ENCODE measurements around the gene CCDC127. TPM values are rescaled to one million over a fixed set of nuclear protein-coding genes. Genes with fewer than 3 reads are reported as not detected.

The CCDC127 gene
- total and polyA plus RNA-seq, 5 donors from 2014 or later: 3.2 to 5.7 (median 4.0) TPM

DNA sequence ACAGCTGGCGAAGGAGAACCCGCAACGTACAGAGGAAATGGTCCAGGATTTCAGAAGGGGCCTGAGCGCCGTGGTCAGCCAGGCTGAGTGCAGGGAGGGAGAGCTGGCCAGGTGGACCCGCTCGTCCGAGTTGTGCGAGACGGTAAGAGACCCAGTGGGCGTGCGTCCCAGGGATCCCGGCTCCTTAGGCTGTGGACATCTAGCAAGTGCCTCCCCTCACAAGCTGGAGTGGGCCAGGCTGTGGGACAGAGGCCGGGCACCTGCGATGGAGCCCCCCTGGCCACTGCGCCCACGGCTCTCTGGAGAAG is 56.2 kb downstream of the CCDC127 start:
- Histone ChIP-seq H3K27me3 (ENCODE audit: control insufficient read depth, insufficient read depth, low read length) (no peaks in the 10 kb centered on the region), H3K9me3 (ENCODE audit: control insufficient read depth in 2 of 2, low read length in 2 of 2) (no peaks in the 10 kb centered on the region), H3K4me1 (ENCODE audit: control insufficient read depth, insufficient read depth, low read length, poor library complexity, severe bottlenecking) (no peaks in the 10 kb centered on the region), H3K36me3 (ENCODE audit: control insufficient read depth, insufficient read depth, low read length) (no peaks in the 10 kb centered on the region), H3K27ac (ENCODE audit: insufficient read depth, low read length, poor library complexity, severe bottlenecking) (no peak overlapping the region), H3K4me3 (ENCODE audit: low read depth, low read length) (no peak overlapping the region)
- no peak for ATAC-seq (ENCODE audit: low read depth in 2 of 2)
- Mint-ChIP-seq H3K27me3 (peaks cover 9% of the 10 kb centered on the region), H3K4me3 (no peak overlapping the region), H3K9me3 (peaks cover 0 to 3% (median 0%) of the 10 kb centered on the region in 7 donors), H3K4me1 (no peaks in the 10 kb centered on the region), H3K27ac (no peak overlapping the region), H3K36me3 (no peaks in the 10 kb centered on the region)
- no peak for DNase-seq

DNA sequence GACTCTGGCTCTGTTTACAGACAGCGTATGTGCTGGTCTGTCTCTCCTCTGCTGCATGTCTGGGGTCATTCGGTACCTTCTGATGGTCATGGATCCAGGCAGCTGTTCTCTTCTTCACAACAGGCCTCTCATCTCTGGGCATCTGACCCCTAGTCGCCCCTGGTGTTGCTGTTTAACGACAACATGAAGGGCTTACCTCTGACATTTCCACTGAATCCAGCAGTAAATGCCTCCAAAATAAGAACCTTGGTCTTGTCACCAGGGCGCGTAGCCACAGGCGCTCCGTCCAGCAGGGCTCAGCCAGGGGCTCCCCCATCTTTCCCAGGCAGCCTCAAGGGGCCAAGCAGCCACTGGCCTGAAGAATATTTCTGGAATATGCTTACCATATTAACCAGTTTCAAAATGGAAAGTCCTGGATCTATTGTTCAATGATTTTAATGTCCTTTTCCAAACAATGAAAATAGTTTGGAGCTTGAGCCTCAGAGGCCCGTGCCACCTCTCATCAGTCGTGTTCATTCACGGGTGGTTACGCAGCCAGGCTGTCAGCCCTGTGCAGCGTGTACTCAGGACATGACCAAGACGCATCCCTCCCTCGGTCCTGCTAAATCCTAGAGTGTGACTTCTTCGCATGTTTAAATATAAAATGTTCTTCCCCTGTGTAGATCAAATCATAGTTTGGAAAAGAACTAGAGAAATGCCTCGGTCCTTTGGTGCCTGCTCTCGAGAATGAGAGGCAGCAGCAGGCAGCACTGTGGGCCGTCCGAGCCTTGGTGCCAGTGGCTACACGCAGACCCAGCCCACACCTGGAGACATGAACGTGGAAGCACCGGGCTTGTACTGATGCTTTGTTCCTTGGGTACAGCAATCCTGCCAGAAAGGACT is 56.8 kb downstream of the CCDC127 start:
- Histone ChIP-seq H3K9me3 (ENCODE audit: control insufficient read depth in 2 of 2, low read length in 2 of 2) (no peaks in the 10 kb centered on the region), H3K36me3 (ENCODE audit: control insufficient read depth, insufficient read depth, low read length) (no peaks in the 10 kb centered on the region), H3K27ac (ENCODE audit: insufficient read depth, low read length, poor library complexity, severe bottlenecking) (no peak overlapping the region), H3K4me1 (ENCODE audit: control insufficient read depth, insufficient read depth, low read length, poor library complexity, severe bottlenecking) (no peaks in the 10 kb centered on the region), H3K4me3 (ENCODE audit: low read depth, low read length) (no peak overlapping the region), H3K27me3 (ENCODE audit: control insufficient read depth, insufficient read depth, low read length) (no peaks in the 10 kb centered on the region)
- ATAC-seq (ENCODE audit: low read depth in 2 of 2): no peak
- Mint-ChIP-seq H3K36me3 (no peaks in the 10 kb centered on the region), H3K27ac (no peak overlapping the region), H3K4me1 (no peaks in the 10 kb centered on the region), H3K4me3 (no peak overlapping the region), H3K9me3 (peaks cover 0 to 3% (median 0%) of the 10 kb centered on the region in 7 donors), H3K27me3 (peaks cover 9% of the 10 kb centered on the region)
- no peak for DNase-seq

DNA sequence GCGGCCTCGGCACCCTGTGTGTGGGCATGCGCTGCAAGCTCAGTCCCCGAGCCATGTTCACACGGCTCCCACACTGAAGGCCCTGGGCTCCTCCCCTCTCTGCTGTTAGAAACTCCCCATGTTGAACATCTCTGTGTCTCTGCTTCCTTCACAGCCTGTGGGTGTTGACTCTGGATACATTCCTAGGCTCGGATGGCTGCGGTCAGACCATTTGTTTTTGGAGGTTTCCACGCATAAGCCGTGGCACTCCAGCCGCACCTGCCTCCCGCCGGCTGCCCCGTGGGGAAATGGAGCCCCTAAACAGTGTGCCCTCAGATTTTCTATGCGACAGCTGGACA is 57.8 kb downstream of the CCDC127 start:
- Mint-ChIP-seq H3K4me1 (no peaks in the 10 kb centered on the region), H3K27ac (no peak overlapping the region), H3K4me3 (no peak overlapping the region), H3K36me3 (no peaks in the 10 kb centered on the region), H3K9me3 (peaks cover 0 to 3% (median 0%) of the 10 kb centered on the region in 7 donors), H3K27me3 (peaks cover 9% of the 10 kb centered on the region)
- Histone ChIP-seq H3K9me3 (ENCODE audit: control insufficient read depth in 2 of 2, low read length in 2 of 2) (no peaks in the 10 kb centered on the region), H3K4me3 (ENCODE audit: low read depth, low read length) (no peak overlapping the region), H3K4me1 (ENCODE audit: control insufficient read depth, insufficient read depth, low read length, poor library complexity, severe bottlenecking) (no peaks in the 10 kb centered on the region), H3K27me3 (ENCODE audit: control insufficient read depth, insufficient read depth, low read length) (no peaks in the 10 kb centered on the region), H3K36me3 (ENCODE audit: control insufficient read depth, insufficient read depth, low read length) (no peaks in the 10 kb centered on the region), H3K27ac (ENCODE audit: insufficient read depth, low read length, poor library complexity, severe bottlenecking) (no peak overlapping the region)
- no peak for DNase-seq
- ATAC-seq (ENCODE audit: low read depth in 2 of 2): no peak

DNA sequence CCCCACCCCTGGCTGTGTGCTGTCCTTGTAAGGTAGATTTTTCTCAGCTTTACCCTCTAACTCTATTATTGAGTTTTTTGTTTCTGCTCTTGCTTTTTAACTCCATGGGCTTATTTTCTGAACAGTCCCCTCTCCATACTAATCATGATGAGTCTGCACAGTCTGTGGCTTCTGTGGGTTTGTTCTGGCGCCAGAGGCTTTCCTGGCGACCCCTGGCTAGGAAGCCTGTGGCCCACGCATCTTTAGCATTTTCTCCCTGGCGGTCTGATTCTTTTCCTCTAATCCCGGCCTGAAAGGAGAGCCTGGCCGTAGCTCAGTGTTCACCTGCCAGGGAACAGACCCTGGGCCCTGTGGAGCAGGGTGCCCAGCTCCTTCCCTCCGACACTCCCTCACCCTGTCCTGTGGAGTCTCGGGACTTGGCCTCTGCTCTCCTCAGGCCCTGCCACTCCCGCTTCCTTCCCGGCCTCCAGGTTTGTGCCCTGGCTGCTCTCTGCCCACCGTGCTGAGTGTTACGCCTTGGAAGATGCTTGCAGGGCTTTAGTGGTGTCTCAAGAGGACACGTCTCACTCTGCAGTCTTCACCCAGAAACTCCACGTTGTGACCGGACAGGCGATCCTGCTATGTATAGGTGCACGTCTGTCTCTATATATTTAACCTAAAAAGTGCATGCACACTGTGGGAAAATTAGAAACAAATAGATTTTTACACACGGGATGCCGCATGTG is 58.3 kb downstream of the CCDC127 start:
- Histone ChIP-seq H3K9me3 (ENCODE audit: control insufficient read depth in 2 of 2, low read length in 2 of 2) (no peaks in the 10 kb centered on the region), H3K4me1 (ENCODE audit: control insufficient read depth, insufficient read depth, low read length, poor library complexity, severe bottlenecking) (no peaks in the 10 kb centered on the region), H3K4me3 (ENCODE audit: low read depth, low read length) (no peak overlapping the region), H3K36me3 (ENCODE audit: control insufficient read depth, insufficient read depth, low read length) (no peaks in the 10 kb centered on the region), H3K27me3 (ENCODE audit: control insufficient read depth, insufficient read depth, low read length) (no peaks in the 10 kb centered on the region), H3K27ac (ENCODE audit: insufficient read depth, low read length, poor library complexity, severe bottlenecking) (no peak overlapping the region)
- H3K4me1 Mint-ChIP-seq: no peaks in the 10 kb centered on the region
- ATAC-seq (ENCODE audit: low read depth in 2 of 2) (no peak), DNase-seq (no peak)
- H3K9me3 Mint-ChIP-seq: peaks cover 0 to 3% (median 0%) of the 10 kb centered on the region in 7 donors
- no peaks in the 10 kb centered on the region for H3K36me3 Mint-ChIP-seq
- H3K27me3 Mint-ChIP-seq: peaks cover 9% of the 10 kb centered on the region
- no peak overlapping the region for H3K4me3 Mint-ChIP-seq
- no peak overlapping the region for H3K27ac Mint-ChIP-seq

DNA sequence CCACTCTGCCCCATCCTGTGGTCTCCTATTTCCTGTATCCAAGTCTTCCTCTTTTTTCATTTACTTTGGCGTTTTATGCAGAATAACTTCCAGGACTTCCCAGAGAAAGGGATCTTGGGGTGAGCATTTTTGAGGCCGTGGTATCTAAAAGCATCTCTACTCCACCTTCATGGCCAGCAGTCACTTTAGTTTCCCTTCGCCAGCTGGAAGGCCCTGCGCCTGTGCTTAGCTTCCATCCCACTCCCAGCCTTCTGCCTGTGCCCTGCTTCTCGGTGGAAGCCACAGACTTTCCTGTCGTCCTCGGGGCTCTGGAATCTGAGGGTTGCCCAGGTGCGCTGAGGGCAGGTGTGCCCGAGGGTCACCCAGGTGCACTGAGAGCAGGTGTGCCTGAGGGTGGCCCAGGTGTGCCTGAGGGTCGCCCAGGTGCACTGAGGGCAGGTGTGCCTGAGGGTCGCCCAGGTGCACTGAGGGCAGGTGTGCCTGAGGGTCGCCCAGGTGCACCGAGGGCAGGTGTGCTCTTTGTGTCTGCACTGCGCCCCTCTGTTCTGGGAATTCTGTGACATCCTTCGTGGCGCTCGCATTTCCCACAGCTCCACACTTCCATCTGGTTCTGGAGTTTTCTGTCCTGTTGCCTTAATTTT is 59.0 kb downstream of the CCDC127 start:
- H3K4me1 Mint-ChIP-seq: no peaks in the 10 kb centered on the region
- no peaks in the 10 kb centered on the region for H3K36me3 Mint-ChIP-seq
- H3K4me3 ChIP-seq (ENCODE audit: low read depth, low read length): no peak overlapping the region
- H3K27ac Mint-ChIP-seq: no peak overlapping the region
- no peak for DNase-seq
- no peak for ATAC-seq (ENCODE audit: low read depth in 2 of 2)
- peaks cover 9% of the 10 kb centered on the region for H3K27me3 Mint-ChIP-seq
- peaks cover 0 to under 1% (median 0%) of the 10 kb centered on the region in 7 donors for H3K9me3 Mint-ChIP-seq
- no peaks in the 10 kb centered on the region for H3K9me3 ChIP-seq (ENCODE audit: control insufficient read depth in 2 of 2, low read length in 2 of 2)
- no peak overlapping the region for H3K27ac ChIP-seq (ENCODE audit: insufficient read depth, low read length, poor library complexity, severe bottlenecking)
- H3K27me3 ChIP-seq (ENCODE audit: control insufficient read depth, insufficient read depth, low read length): no peaks in the 10 kb centered on the region
- H3K4me3 Mint-ChIP-seq: no peak overlapping the region
- H3K4me1 ChIP-seq (ENCODE audit: control insufficient read depth, insufficient read depth, low read length, poor library complexity, severe bottlenecking): no peaks in the 10 kb centered on the region
- H3K36me3 ChIP-seq (ENCODE audit: control insufficient read depth, insufficient read depth, low read length): no peaks in the 10 kb centered on the region

DNA sequence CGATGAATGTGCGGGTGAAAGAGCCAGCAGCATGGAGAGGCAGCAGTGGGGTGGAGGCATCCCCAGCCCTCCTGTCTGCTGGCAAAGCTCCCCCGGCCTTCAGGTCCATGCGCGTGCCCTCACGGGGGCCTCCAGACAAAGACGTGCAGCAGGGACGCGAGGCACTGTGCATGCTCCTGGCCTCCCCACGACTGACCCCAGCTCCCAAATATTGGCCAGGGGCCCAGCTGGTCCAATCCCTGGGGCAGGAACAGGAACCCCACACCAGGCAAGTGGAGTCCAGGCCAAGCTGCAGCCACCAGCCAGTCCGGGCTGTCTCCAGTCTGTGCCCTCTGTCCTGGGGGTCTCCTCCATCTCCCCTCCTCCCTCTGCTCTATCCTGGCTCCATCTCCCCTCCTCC is 60.2 kb downstream of the CCDC127 start:
- Histone ChIP-seq H3K4me3 (ENCODE audit: low read depth, low read length) (no peak overlapping the region), H3K9me3 (ENCODE audit: control insufficient read depth in 2 of 2, low read length in 2 of 2) (no peaks in the 10 kb centered on the region), H3K36me3 (ENCODE audit: control insufficient read depth, insufficient read depth, low read length) (no peaks in the 10 kb centered on the region), H3K27me3 (ENCODE audit: control insufficient read depth, insufficient read depth, low read length) (no peaks in the 10 kb centered on the region), H3K27ac (ENCODE audit: insufficient read depth, low read length, poor library complexity, severe bottlenecking) (no peak overlapping the region), H3K4me1 (ENCODE audit: control insufficient read depth, insufficient read depth, low read length, poor library complexity, severe bottlenecking) (no peaks in the 10 kb centered on the region)
- Mint-ChIP-seq H3K4me3 (no peak overlapping the region), H3K27ac (no peak overlapping the region), H3K27me3 (peaks cover 9% of the 10 kb centered on the region), H3K9me3 (no peaks in the 10 kb centered on the region), H3K4me1 (no peaks in the 10 kb centered on the region), H3K36me3 (no peaks in the 10 kb centered on the region)
- no peak for DNase-seq
- no peak for ATAC-seq (ENCODE audit: low read depth in 2 of 2)

DNA sequence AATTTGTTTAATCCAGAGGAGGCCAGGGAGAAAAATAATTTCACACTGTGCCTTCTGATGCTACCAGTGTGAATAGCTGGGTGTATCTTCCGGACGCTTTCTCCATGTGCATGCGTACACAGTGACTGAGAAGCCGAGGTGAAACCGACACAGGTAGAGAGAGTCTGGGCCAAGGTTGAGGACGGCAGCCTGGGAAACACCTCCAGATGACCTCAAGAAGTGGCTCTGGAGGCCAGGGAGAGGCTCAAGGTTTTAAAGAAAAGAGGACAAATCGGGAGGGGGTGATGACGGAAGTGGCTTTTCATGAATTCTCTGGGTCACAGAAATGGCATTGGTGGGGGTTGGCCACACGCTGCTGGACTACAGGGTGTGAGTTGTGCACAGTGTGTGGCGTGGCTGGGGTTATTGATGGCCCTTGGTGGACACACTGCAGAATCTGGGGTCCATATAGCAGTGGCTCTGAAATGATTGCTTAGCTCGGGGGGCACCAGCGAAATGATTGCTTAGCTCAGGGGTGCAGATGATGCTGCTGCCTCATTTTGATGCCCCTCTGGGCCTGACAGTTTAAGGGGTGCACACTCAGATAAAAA is 60.7 kb downstream of the CCDC127 start:
- H3K36me3 Mint-ChIP-seq: no peaks in the 10 kb centered on the region
- H3K9me3 Mint-ChIP-seq: no peaks in the 10 kb centered on the region
- H3K4me1 Mint-ChIP-seq: no peaks in the 10 kb centered on the region
- no peak overlapping the region for H3K4me3 ChIP-seq (ENCODE audit: low read depth, low read length)
- DNase-seq: no peak
- H3K27me3 ChIP-seq (ENCODE audit: control insufficient read depth, insufficient read depth, low read length): no peaks in the 10 kb centered on the region
- no peak overlapping the region for H3K27ac Mint-ChIP-seq
- no peak overlapping the region for H3K4me3 Mint-ChIP-seq
- H3K4me1 ChIP-seq (ENCODE audit: control insufficient read depth, insufficient read depth, low read length, poor library complexity, severe bottlenecking): no peaks in the 10 kb centered on the region
- H3K27ac ChIP-seq (ENCODE audit: insufficient read depth, low read length, poor library complexity, severe bottlenecking): no peak overlapping the region
- no peaks in the 10 kb centered on the region for H3K36me3 ChIP-seq (ENCODE audit: control insufficient read depth, insufficient read depth, low read length)
- peaks cover 9% of the 10 kb centered on the region for H3K27me3 Mint-ChIP-seq
- ATAC-seq (ENCODE audit: low read depth in 2 of 2): no peak
- no peaks in the 10 kb centered on the region for H3K9me3 ChIP-seq (ENCODE audit: control insufficient read depth in 2 of 2, low read length in 2 of 2)
